IPS DF 6.9 (cell line): ENCODE results near the gene EMC9.

ENCODE experiments used
- DNase-seq: peaks from one replicate; pipeline ENCODE4 v3.0.0-alpha.2; 2013; ENCODE audit warnings: low read depth, low spot score
- H3K27ac ChIP-seq: one replicate; pipeline ENCODE4 v1.5.1; 2013; ENCODE audit warnings: low read length, control low read depth
- H3K27me3 ChIP-seq: 2 replicates; pipeline ENCODE4 v1.6.1; 2013; ENCODE audit warnings: mild to moderate bottlenecking, low read length; ENCODE audit not compliant: control insufficient read depth, insufficient read depth
- H3K36me3 ChIP-seq: 2 replicates; pipeline ENCODE4 v1.6.1; 2013; ENCODE audit warnings: low read length; ENCODE audit not compliant: control insufficient read depth, insufficient read depth
- H3K4me1 ChIP-seq: 2 replicates; pipeline ENCODE4 v1.6.1; 2013; ENCODE audit warnings: low read length; ENCODE audit not compliant: control insufficient read depth, insufficient read depth
- H3K4me3 ChIP-seq: 2 replicates; pipeline ENCODE4 v1.5.1; 2013; ENCODE audit warnings: mild to moderate bottlenecking, low read length
- H3K9me3 ChIP-seq: 2 replicates; pipeline ENCODE4 v1.6.1; 2013; ENCODE audit warnings: low read length, inconsistent platforms; ENCODE audit not compliant: control insufficient read depth, insufficient read depth
- WGBS: extraction: QIAGEN DNeasy Blood & Tissue Kit; methylation state at CpG from one replicate; pipeline ENCODE4 v1.1.7; 2013; ENCODE audit warnings: mixed read lengths, missing lambda C conversion rate; ENCODE audit not compliant: insufficient read length, insufficient coverage; 5-methylcytosine and 5-hydroxymethylcytosine counted together

Gene EMC9, protein sequence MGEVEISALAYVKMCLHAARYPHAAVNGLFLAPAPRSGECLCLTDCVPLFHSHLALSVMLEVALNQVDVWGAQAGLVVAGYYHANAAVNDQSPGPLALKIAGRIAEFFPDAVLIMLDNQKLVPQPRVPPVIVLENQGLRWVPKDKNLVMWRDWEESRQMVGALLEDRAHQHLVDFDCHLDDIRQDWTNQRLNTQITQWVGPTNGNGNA

GRCh38 chr14:24141097-24141880 is at the start of gene EMC9:
TSS of gene EMC9 (minus strand) at chr14:24141591. CDS start at chr14:24141304, 287 bp downstream.
- no CpG with 5 or more reads among the region's 65 CpGs for WGBS
- Histone ChIP-seq H3K4me3 (peak within 1 kb of the TSS; percentile 71), H3K4me1 (peaks cover 3% of the 10 kb centered on the region; the same call in 1 of the 2 replicates), H3K36me3 (peaks cover 3% of the 10 kb centered on the region), H3K27ac (no peak within 1 kb of the TSS), H3K27me3 (no peaks in the 10 kb centered on the region), H3K9me3 (no peaks in the 10 kb centered on the region)
- peak; percentile 99 for DNase-seq

GRCh38 chr14:24190416-24190815 is 49.0 kb upstream of the EMC9 start:
- DNase-seq, result no peak
- H3K27me3 ChIP-seq, result no peaks in the 10 kb centered on the region
- H3K4me3 ChIP-seq, result no peak overlapping the region
- no peak overlapping the region for H3K27ac ChIP-seq
- peaks cover 8% of the 10 kb centered on the region for H3K36me3 ChIP-seq
- no CpG with 5 or more reads among the region's 10 CpGs for WGBS
- H3K4me1 ChIP-seq, result no peaks in the 10 kb centered on the region
- H3K9me3 ChIP-seq, result no peaks in the 10 kb centered on the region

GRCh38 chr14:24189460-24189859 is 48.1 kb upstream of the EMC9 start:
- no peaks in the 10 kb centered on the region for H3K9me3 ChIP-seq
- no peak for DNase-seq
- no peaks in the 10 kb centered on the region for H3K4me1 ChIP-seq
- H3K27me3 ChIP-seq, result no peaks in the 10 kb centered on the region
- H3K4me3 ChIP-seq, result no peak overlapping the region
- no CpG with 5 or more reads among the region's 9 CpGs for WGBS
- peaks cover 17% of the 10 kb centered on the region for H3K36me3 ChIP-seq
- H3K27ac ChIP-seq, result no peak overlapping the region

DNA sequence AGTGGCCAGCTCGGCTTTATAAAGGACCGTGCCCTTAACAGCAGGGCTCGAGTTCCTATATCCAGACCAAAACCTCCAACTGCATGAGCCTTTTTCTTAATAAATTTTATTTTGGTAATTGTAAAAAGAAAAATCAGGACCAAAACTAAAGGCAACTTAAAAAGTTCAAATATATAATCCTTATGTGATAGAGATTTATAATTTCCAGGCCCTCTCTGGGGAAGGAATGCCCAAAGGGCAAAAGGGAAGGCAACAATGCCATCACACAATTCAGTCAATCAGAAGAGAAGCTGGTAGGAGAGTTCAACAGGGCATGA is 47.6 kb upstream of the EMC9 start:
- no peaks in the 10 kb centered on the region for H3K9me3 ChIP-seq
- no CpG with 5 or more reads among the region's 3 CpGs for WGBS
- H3K27ac ChIP-seq, result no peak overlapping the region
- H3K4me1 ChIP-seq, result no peaks in the 10 kb centered on the region
- H3K4me3 ChIP-seq, result no peak overlapping the region
- H3K27me3 ChIP-seq, result no peaks in the 10 kb centered on the region
- DNase-seq, result no peak
- H3K36me3 ChIP-seq, result peaks cover 21% of the 10 kb centered on the region

DNA sequence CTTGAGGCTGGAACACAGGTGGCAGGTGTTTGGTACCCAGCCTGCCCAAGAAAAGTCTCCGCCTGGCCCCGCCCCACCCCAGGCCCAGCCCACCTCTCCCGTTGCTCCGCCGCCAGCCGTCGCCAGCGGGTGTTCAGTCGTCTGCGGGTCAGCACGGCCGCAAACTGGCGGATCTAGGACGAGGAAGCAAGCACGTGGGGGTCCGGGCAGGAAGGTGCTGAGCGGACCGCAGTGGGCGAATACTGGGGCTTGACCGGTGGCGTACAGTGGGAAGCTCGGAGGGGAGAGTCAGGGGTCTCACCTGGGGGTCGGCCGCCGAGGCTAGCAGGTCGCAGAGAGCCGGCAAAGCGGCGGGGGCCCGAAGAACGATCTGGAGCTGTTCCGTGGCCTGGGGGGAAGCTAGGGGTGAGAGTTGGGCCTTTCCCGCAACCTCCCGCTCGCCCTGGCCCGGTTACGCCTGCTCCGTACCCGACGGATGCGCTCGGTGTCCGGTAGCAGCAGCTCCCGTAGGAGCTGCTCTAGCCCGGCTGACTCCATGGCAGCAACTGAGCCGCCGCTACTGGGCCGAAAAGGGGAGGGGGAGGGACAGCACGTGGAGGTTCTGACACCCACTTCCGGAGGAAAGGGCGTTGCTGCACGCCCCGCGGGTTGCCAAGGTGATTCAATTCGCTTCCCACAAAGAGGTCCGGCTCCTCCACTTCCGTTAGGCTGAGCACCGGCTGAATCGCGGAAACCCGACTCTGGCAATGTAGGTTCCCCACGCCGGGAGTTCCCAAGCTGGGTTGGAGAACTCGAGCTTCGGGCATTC is 47.1 kb upstream of the EMC9 start, which contains the start of gene IPO4:
Gene IPO4, minus strand, starts transcription at position 566 of the 808 bp plus-strand sequence. Its CDS starts 29 bp downstream, at position 537.
- Histone ChIP-seq H3K4me3 (peak within 1 kb of the TSS; percentile 87), H3K9me3 (no peaks in the 10 kb centered on the region), H3K27me3 (no peaks in the 10 kb centered on the region), H3K4me1 (no peaks in the 10 kb centered on the region), H3K36me3 (peaks cover 25% of the 10 kb centered on the region), H3K27ac (no peak within 1 kb of the TSS)
- DNase-seq, result peak; percentile 95
- WGBS, result no CpG with 5 or more reads among the region's 65 CpGs

GRCh38 chr14:24187539-24187915 is 46.1 kb upstream of the EMC9 start:
- H3K4me1 ChIP-seq, result no peaks in the 10 kb centered on the region
- DNase-seq, result no peak
- H3K9me3 ChIP-seq, result no peaks in the 10 kb centered on the region
- WGBS, result no CpG with 5 or more reads among the region's 2 CpGs
- peaks cover 29% of the 10 kb centered on the region for H3K36me3 ChIP-seq
- H3K4me3 ChIP-seq, result no peak overlapping the region
- no peaks in the 10 kb centered on the region for H3K27me3 ChIP-seq
- no peak overlapping the region for H3K27ac ChIP-seq

- no peaks in the 10 kb centered on the region for H3K9me3 ChIP-seq
- no peak overlapping the region for H3K4me3 ChIP-seq
- no peak overlapping the region for H3K27ac ChIP-seq
- no peaks in the 10 kb centered on the region for H3K27me3 ChIP-seq
- no peaks in the 10 kb centered on the region for H3K4me1 ChIP-seq
- H3K36me3 ChIP-seq, result peaks cover 34% of the 10 kb centered on the region
- WGBS, result no CpG with 5 or more reads among the region's 10 CpGs
- DNase-seq, result no peak
These were observed 45.6 kb upstream of the EMC9 start for GRCh38 chr14:24186831-24187538.

DNA sequence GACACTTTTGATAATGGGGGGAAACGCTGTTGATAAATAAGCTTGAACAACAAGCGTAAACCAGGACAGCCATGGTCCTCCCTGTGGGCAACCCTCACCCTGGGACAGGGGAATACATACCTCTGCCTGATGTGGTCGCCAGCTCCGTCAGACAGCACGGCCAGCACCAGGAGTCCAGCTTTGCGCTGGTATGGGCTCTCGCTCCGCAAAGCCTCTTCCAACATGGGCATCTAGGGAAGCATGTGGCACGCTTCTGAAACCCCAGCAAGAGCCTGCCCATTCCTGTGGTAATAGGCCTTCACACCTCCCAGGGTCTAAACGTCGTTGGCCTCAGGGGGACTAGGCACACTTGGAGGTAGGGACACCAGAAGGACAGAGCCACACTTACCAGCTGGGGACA is 44.4 kb upstream of the EMC9 start:
- Histone ChIP-seq H3K9me3 (no peaks in the 10 kb centered on the region), H3K4me3 (no peak overlapping the region), H3K4me1 (no peaks in the 10 kb centered on the region), H3K36me3 (peaks cover 44% of the 10 kb centered on the region), H3K27me3 (no peaks in the 10 kb centered on the region), H3K27ac (no peak overlapping the region)
- no peak for DNase-seq
- WGBS, result no CpG with 5 or more reads among the region's 11 CpGs

- Histone ChIP-seq H3K36me3 (peaks cover 51% of the 10 kb centered on the region), H3K27ac (no peak overlapping the region)
- no CpG with 5 or more reads among the region's 7 CpGs for WGBS
These were observed 43.6 kb upstream of the EMC9 start for GRCh38 chr14:24185026-24185425.

More at GRCh38 chr14:24185026-24185425, 43.6 kb upstream of the EMC9 start:
- Histone ChIP-seq H3K4me1 (no peaks in the 10 kb centered on the region), H3K27me3 (no peaks in the 10 kb centered on the region), H3K4me3 (no peak overlapping the region), H3K9me3 (no peaks in the 10 kb centered on the region)
- no peak for DNase-seq
